ENCODE data around the gene TOR1AIP2. TPM values are rescaled to one million over a fixed set of nuclear protein-coding genes. Genes with fewer than 3 reads are reported as not detected.
A peak's percentile ranks its signal among the peaks of the same experiment; 100 is the strongest.

Gene TOR1AIP2
- total RNA-seq, 1 donor from 2014 or later: 71.1 TPM

DNA sequence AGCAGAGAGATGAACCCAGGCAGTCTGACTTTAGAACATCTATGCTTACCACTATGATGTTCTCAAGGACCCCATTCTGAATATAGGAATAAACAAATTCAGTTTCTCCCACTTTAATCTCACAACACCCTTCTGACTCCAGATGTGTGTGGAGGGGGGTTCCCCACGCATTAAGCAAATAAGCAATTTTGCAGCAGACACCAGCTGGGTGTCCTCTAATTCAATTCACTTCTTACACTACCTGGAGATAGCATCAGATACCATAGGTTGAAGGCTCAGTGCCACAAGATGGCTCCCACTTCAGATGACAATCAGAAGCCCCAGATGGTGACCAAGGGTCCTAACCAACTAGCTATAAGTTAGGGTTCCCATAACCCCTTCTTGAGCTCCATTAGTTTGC lies 46.7 kb upstream of the TOR1AIP2 start:
- peaks cover 3% of the 10 kb centered on the region for H3K27me3 Mint-ChIP-seq (ENCODE audit: unreplicated experiment)
- TF ChIP-seq, protein P1, sequence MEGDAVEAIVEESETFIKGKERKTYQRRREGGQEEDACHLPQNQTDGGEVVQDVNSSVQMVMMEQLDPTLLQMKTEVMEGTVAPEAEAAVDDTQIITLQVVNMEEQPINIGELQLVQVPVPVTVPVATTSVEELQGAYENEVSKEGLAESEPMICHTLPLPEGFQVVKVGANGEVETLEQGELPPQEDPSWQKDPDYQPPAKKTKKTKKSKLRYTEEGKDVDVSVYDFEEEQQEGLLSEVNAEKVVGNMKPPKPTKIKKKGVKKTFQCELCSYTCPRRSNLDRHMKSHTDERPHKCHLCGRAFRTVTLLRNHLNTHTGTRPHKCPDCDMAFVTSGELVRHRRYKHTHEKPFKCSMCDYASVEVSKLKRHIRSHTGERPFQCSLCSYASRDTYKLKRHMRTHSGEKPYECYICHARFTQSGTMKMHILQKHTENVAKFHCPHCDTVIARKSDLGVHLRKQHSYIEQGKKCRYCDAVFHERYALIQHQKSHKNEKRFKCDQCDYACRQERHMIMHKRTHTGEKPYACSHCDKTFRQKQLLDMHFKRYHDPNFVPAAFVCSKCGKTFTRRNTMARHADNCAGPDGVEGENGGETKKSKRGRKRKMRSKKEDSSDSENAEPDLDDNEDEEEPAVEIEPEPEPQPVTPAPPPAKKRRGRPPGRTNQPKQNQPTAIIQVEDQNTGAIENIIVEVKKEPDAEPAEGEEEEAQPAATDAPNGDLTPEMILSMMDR (IDR thresholded peaks at IDR 0.05; ENCODE audit: unreplicated experiment): no peak
- H3K4me3 Mint-ChIP-seq (ENCODE audit: unreplicated experiment): no peak overlapping the region
- no peak overlapping the region for H3K27ac Mint-ChIP-seq (ENCODE audit: unreplicated experiment)
- DNase-seq (ENCODE audit: low spot score): no peak
- H3K4me1 Mint-ChIP-seq (ENCODE audit: unreplicated experiment): peaks cover 19% of the 10 kb centered on the region
- peaks cover 3% of the 10 kb centered on the region for H3K36me3 Mint-ChIP-seq (ENCODE audit: low read depth, unreplicated experiment)
- H3K9me3 Mint-ChIP-seq (ENCODE audit: unreplicated experiment): no peaks in the 10 kb centered on the region

DNA sequence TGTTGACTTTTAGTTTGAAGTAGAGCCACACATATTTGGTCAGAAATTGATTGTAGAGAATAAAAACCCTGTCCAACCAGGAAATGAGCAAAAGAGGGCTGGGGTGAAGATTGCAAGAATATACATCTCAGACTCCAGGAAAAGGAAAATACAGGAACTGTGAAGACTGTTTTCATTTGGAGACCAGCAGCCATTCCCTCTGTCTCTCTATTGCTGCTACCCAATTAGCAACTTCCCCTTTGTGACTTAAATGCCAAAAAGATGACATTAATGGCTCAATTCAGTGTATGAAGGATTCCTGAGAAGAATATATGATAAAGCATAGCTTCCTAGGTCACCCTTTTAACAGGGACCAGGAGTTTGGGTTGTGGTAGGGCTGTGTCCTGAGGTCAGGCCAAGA lies 45.4 kb upstream of the TOR1AIP2 start:
- Mint-ChIP-seq H3K4me3 (ENCODE audit: unreplicated experiment) (no peak overlapping the region), H3K36me3 (ENCODE audit: low read depth, unreplicated experiment) (peaks cover 10% of the 10 kb centered on the region), H3K27me3 (ENCODE audit: unreplicated experiment) (peaks cover 3% of the 10 kb centered on the region), H3K27ac (ENCODE audit: unreplicated experiment) (no peak overlapping the region), H3K4me1 (ENCODE audit: unreplicated experiment) (peaks cover 19% of the 10 kb centered on the region), H3K9me3 (ENCODE audit: unreplicated experiment) (no peaks in the 10 kb centered on the region)
- DNase-seq (ENCODE audit: low spot score): no peak
- TF ChIP-seq, protein P1 (IDR thresholded peaks at IDR 0.05; ENCODE audit: unreplicated experiment): no peak

DNA sequence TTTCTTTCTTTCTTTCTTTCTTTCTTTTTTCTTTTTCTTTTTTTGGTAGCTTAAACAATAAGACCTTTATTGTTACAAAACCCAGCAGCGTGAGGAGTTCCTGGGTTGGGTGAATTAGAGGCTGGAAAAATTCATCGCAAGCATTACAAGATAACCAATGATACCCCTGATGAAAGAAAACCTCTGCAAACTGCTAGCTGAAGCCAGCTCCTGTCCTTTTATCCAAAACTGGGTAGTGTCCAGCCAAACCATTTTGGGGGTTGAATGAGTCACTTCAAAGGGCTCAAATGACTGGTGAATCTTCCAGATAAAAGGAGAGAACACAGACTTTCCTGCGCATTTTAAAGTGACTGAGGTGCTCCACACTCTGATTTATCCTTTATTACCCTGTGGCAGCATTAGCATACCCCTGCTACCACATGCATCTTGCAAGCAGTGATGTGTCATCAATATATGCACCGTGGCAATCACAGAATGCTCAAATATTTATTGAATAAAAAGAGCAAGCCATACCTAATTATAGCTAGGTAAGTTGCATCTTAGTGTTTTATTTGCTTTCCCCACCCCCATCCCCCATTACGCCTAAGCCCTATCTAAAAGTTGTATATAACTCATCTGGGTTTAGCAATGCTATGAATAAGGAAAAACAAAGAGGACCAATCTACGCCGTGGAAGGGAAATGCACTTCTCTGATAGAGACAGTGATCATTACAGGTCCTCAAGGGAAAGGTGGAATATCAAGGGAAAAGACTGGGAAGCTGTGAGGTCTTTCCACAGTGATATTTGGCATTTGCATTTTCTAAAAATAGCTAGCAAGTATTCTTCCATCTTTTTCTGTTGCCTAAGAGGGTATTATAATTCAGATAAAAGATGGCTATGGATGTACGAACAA lies 44.6 kb upstream of the TOR1AIP2 start:
- Mint-ChIP-seq H3K9me3 (ENCODE audit: unreplicated experiment) (no peaks in the 10 kb centered on the region), H3K36me3 (ENCODE audit: low read depth, unreplicated experiment) (peaks cover 14% of the 10 kb centered on the region), H3K27ac (ENCODE audit: unreplicated experiment) (peak overlapping the region; percentile 59), H3K27me3 (ENCODE audit: unreplicated experiment) (no peaks in the 10 kb centered on the region), H3K4me1 (ENCODE audit: unreplicated experiment) (peaks cover 19% of the 10 kb centered on the region), H3K4me3 (ENCODE audit: unreplicated experiment) (no peak overlapping the region)
- TF ChIP-seq, protein P1 (IDR thresholded peaks at IDR 0.05; ENCODE audit: unreplicated experiment): no peak
- DNase-seq (ENCODE audit: low spot score): no peak

DNA sequence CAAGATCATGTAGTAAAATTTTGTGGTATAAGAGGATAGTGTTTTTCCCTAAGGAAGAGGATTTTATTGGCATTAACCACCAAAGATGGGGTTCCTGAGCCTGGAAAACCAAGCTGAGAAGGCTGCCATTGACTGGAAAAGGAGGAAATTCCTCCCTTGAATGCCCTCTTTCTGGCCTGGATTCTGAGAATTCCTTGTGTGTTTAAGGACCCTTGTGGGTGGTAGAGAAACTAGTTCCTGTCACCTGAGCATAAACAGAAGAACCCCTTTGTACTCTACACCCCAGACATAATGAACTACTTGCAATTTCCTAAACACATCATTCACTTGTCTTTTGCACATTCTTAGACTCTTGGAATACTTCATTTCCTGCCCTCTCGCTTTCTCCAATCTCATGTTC lies 43.9 kb upstream of the TOR1AIP2 start:
- Mint-ChIP-seq H3K9me3 (ENCODE audit: unreplicated experiment) (no peaks in the 10 kb centered on the region), H3K36me3 (ENCODE audit: low read depth, unreplicated experiment) (peaks cover 11% of the 10 kb centered on the region), H3K27me3 (ENCODE audit: unreplicated experiment) (no peaks in the 10 kb centered on the region), H3K4me1 (ENCODE audit: unreplicated experiment) (peaks cover 19% of the 10 kb centered on the region), H3K4me3 (ENCODE audit: unreplicated experiment) (no peak overlapping the region), H3K27ac (ENCODE audit: unreplicated experiment) (peak overlapping the region; percentile 59)
- no peak for DNase-seq (ENCODE audit: low spot score)
- TF ChIP-seq, protein P1 (IDR thresholded peaks at IDR 0.05; ENCODE audit: unreplicated experiment): no peak
